Heart left ventricle (tissue), 13 donors: ENCODE measurements around the gene GCSH.

Source experiments
- CTCF ChIP-seq, 12 donors: fragments of 200-600 bp; sonication (generic) in 4 of 12; IDR thresholded peaks; one replicate each; pipeline versions ENCODE4 v1.5.0 to v1.8.0; 2018 to 2022; ENCODE audit warnings: antibody characterized with exemption in 12 of 12, mild to moderate bottlenecking in 5 of 12
- POLR2A ChIP-seq, 2 donors: fragments of 450-650 bp; IDR thresholded peaks; one replicate each; pipeline ENCODE4 v1.6.1; 2017; ENCODE audit warnings: antibody characterized with exemption in 2 of 2, mild to moderate bottlenecking in 2 of 2, moderate library complexity in 2 of 2
- donor health status: ischemic (EF 13 %, LVEDD 7.1; RV severe dilation, severe dysfunction).
- donor health status: DM: no; HTN: yes; CAD: no.
- donor health status: DM: no; HTN: no; CAD: no.
- donor health status: ischemic (EF 25% LVEDD 6.9; RV normal size, moderate dysfunction).
- donor health status: ischemic (EF 25% LVEDD 5.7; RV mildly dilated, moderate dysfunction).
- donor health status: ischemic (EF 35%, LVEDD 5.7; RV mildly dilated, moderate dysfunction).
- donor health status: nonischemic (EF 11% LVEDD 7.7; RV severe dilation, severe dysfunction).
- donor health status: DM: yes; HTN: yes; CAD: no.
- donor health status: PGD.
- donor health status: ischemic (EF 29% LVEDD 5.4; RV normal size, mild dysfunction).
- donor health status: nonischemic (EF 23%, LVEDD 6.1; RV moderate dilation, normal function).

GRCh38 chr16:81070979-81071378 is 25.2 kb downstream of the GCSH start:
- no peak for TF ChIP-seq CTCF (IDR thresholded peaks at IDR 0.05)
- TF ChIP-seq POLR2A (IDR thresholded peaks at IDR 0.05): no peak
